HG03575 (cell line): Measurements from ENCODE around the gene CHD5.
"Not testable (repeated sequence)": the region's sequence is repeated elsewhere in the genome, so short reads cannot be mapped to it uniquely, and the experiment has no call there.

ENCODE experiments used
- ATAC-seq: cut with Tn5 transposase; IDR thresholded peaks from one replicate; pipeline ENCODE4 v1.9.1; 2021; ENCODE audit not compliant: unreplicated experiment, insufficient number of reproducible peaks, low FRiP score; ENCODE audit errors: extremely low read depth

The CHD5 gene

GRCh38 chr1:6082430-6082971, 97.6 kb downstream of the CHD5 start:
- ATAC-seq = no peak

GRCh38 chr1:6081901-6082300, 98.2 kb downstream of the CHD5 start:
- ATAC-seq = no peak

DNA sequence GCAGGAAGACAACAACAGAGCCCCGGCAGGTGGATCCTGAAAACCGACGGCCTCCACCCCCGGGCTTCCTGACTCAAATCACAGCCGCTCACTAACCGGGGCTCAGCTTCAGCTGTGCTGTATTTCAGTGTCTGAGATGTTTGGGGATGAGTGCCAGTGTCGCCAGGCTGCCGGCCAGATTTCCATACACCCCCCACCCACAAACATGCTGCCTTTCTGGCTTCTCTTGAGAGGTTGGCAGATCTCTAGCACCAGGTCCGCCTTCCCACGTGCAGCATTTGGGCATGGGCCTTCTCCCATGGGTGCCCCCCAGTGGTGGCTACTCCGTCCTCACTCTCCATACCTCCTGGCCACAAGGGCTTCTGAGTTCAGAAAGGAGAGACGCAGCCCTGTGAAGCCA, 99.7 kb downstream of the CHD5 start:
- no peak for ATAC-seq

DNA sequence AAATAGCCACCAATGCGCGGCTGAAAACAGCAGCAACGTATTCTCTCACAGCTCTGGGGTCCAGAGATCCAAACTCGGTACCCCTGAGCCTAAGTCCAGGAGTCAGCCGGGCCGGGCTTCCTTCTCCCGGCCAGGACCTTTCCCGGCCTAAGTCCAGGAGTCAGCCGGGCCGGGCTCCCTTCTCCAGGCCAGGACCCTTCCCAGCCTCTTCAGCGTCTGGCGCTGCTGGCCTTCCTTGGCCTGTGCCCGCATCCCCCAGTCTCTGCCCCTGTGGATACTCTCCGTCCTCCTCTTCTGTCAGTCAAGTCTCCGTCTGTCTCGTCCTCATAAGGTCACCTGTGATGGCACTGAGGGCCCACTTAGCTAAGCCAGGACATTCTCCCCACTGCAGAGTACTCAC, 102.2 kb downstream of the CHD5 start:
- ATAC-seq = no peak

- no peak for ATAC-seq
These were observed 102.6 kb downstream of the CHD5 start for GRCh38 chr1:6077506-6077905.

DNA sequence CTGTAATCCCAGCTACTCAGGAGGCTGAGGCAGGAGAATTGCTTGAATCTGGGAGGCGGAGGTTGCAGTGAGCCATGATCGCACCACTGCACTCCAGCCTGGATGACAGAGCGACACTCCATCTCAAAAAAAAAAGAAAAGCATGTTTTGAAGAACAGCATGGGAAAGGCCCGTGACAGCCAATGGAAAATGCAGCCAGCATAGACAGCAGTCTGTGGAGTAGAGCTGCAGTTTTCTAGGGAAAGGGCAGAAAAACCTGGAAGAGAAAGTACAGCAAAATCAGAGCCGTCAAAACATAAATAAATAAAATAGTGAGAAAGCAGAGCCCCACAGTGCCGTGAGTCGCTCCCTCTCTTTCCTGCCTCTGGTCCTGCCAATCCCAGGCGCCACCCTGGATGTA, 103.1 kb downstream of the CHD5 start:
- ATAC-seq = not testable (repeated sequence)

DNA sequence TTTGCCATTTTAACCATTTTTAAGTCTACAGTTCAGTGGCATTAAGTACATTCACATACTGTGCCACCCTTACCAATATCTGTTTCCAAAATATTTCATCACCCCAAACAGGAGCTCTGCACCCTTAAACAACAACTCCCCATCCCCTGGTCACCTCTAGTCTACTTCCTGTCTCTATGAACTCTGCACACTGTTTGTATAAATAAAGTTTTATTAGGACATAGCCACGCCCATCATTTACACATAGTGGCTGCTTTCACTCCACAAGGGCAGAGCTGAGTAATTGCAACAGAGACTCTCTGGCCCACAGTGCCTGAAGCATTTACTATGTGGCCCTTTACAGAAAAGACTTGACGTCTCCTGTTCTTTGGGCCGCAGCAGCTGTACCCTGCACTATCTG, 104.4 kb downstream of the CHD5 start:
- no peak for ATAC-seq

GRCh38 chr1:6074192-6074901, 105.8 kb downstream of the CHD5 start:
- ATAC-seq = no peak

DNA sequence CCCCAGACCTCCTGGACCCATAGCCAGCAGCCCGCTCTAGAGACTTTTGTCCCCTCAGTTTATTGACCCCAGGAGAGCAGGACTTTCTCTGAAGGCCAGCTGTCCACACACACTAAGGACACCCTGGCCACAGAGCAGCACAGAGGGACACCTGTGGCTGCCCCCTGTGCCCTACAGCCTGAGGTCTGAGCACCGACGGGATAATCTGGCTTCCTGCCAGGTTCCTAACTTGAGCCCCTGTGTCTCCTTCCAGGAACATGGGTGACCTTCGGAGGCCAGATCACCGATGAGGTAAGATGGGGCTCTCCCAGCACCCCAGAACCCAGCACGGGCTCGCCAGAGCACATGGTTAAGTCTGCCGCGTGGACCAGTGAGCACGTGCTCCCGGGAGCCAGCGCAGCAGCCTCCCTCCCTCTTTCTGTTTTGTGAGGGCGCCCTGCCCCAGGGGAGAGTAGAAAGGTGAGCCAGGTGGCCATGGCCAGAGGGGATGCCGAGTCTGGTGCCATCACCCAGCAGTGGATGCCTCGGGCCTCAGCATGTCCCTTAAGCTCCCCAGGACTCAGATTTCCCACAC, 106.6 kb downstream of the CHD5 start:
- ATAC-seq = no peak

DNA sequence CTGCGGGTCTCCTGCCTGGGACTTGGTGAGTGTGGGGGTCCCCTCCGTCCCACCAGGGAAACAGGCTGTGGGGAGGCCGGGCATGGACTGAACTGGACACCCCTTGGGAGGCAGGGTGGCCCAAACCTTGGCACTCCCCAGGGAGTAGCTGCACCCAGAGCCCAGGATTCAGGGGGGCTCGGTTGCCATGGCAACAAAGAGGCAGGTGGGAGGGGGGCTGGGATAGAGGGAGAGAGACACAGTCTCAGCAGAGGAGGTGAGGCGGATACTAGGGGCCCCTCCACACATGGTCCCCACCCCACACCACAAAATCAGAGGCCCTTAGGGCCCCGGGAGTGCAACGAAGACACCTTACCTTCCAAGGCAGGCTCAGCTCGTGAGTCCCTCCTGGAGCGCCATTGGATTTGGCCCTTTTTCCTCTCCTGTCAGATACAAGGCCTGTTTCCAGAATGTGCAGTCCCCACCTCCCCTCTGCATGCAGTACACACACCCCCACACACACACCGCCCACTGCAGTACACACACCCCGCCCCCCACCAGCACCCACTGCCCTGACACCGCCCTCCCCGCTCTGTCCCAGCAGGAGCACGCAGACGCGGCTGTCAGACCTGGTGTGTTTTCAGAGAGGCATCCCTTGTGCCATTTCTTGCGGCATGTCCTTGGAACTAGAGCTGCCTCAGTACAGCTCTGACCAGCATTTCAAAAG, 107.2 kb downstream of the CHD5 start:
- no peak for ATAC-seq

- ATAC-seq = no peak
These were observed 108.9 kb downstream of the CHD5 start for GRCh38 chr1:6071219-6071618.

GRCh38 chr1:6070450-6070974, 109.6 kb downstream of the CHD5 start:
- ATAC-seq = no peak

GRCh38 chr1:6069573-6069972, 110.5 kb downstream of the CHD5 start:
- no peak for ATAC-seq

DNA sequence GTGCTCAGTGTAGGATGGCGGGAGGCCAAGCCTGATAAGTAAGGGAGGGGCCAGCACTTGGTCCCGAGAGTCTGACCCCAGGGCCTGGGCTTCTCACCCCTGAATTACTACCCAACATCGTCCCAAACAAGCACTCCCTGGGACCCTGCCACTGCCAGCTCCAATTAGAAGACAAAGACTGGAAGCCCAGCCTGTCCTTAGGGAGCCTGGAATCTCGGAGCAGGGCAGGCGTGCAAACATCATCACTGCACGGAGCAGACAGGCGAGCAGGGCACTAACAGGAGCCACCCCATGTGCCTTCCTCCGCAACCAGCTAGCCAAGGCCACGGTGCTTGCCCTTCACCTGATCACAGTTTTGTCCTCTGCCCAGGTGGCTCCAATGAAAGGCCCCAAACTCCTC, 111.2 kb downstream of the CHD5 start:
- no peak for ATAC-seq

GRCh38 chr1:6068073-6068472, 112.0 kb downstream of the CHD5 start:
- no peak for ATAC-seq

- ATAC-seq = no peak
These were observed 113.4 kb downstream of the CHD5 start for GRCh38 chr1:6066680-6067079.

DNA sequence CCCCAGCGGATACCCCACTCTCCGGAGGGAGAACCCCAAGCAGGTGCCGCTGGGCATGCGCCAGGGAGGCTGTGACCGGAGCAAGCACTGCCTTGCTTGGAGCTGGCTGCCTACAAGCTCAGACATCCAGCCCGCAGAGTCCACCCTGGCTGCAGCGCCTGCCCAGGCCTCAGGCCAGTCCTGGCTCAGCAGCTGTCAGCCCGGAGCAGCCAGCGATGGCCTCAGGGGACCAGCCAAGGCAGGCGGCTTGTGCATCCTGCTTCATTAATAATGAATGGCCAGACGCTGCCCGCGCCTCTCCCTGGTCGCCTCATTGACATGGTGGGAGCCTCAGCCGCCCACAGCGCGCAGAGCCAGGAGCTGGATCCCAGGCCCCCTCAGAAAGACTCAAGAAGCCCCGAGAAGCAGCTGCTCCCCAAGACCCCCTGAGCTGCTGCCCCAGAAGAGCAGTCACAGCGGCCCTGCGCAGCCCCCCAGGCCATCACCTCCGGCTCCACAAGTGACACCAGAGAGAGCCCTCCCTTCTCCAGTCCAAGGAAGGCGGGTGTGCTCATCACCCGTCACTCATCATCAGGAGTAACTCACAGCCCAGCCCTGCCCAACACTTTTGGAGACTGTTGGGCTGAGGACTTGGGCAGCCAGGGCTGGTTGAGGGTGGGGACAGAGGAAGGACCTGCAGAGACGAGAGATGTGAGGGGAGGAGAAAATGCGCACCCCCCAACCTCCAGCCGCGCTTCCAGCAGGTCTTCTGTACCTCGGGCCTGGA, 114.8 kb downstream of the CHD5 start:
- no peak for ATAC-seq

DNA sequence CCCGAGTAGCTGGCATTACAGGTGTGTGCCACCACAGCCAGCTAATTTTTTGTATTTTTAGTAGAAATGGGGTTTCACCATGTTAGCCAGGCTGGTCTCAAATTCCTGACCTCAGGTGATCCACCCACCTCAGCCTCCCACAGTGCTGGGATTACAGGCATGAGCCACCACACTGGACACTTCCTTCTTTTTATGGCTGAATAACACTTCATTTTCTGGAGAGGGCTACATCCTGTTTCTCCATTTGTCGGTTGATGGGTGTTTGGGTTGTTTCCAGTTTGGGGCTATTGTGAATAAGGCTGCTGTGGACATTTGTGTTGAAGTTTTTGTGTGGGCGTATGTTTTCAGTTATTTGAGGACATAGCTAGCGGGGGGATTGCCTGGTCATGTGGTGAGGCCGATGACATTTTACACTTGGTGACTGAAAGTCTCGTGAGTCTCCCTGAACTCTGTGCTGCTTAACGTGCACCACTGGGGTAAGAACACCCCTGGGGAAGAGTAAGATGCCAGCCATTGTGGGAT, 116.5 kb downstream of the CHD5 start:
- ATAC-seq = not testable (repeated sequence)

- no peak for ATAC-seq
These were observed 117.5 kb downstream of the CHD5 start for GRCh38 chr1:6062670-6063069.
